Right lobe of liver (tissue), 4 donors: ENCODE measurements around the gene PTGFR.

Experiments used
- CTCF ChIP-seq, 4 donors: fragments of 200-600 bp in 3 of 4; fragments of 450-650 bp in 1 of 4; IDR thresholded peaks; one replicate each; pipeline versions ENCODE4 v1.5.1 to v1.8.0; 2016 to 2022; ENCODE audit warnings: antibody characterized with exemption in 4 of 4, mild to moderate bottlenecking in 2 of 4
- POLR2A ChIP-seq: fragments of 450-650 bp; IDR thresholded peaks from one replicate; pipeline ENCODE4 v1.6.1; 2017; ENCODE audit warnings: antibody characterized with exemption, mild to moderate bottlenecking
- donor health status: DM: no; HTN: no; CAD: no.
- donor health status: DM: no; HTN: no; CAD: no.
- donor health status: DM: no; HTN: yes; CAD: no.

GRCh38 chr1:78475888-78476610 is 14.7 kb upstream of the PTGFR start:
- TF ChIP-seq CTCF (IDR thresholded peaks at IDR 0.05) (no peak), POLR2A (no peak)
